CD4-positive, alpha-beta T cell (primary cell): ENCODE results near the gene RUFY3. TPM values are rescaled to one million over a fixed set of nuclear protein-coding genes. Genes with fewer than 3 reads are reported as not detected.

Experiments
- ATAC-seq: fragments of 200-7000 bp; cut with Tn5 transposase; one replicate; pipeline ENCODE4 v1.10.0; 2022; ENCODE audit warnings: mild to moderate bottlenecking; ENCODE audit not compliant: poor library complexity
- CTCF ChIA-PET: fragments of 350-600 bp; sonication (Branson Sonifier 250); formaldehyde crosslinking; loops from one replicate; lab custom pipeline; 2021; ENCODE audit warnings: antibody characterized with exemption, inconsistent platforms; lab: Charles Lee
- POLR2A ChIA-PET: fragments of 350-600 bp; sonication (Branson Sonifier 250); formaldehyde crosslinking; loops from one replicate; lab custom pipeline; 2021; ENCODE audit warnings: antibody characterized with exemption, inconsistent platforms; lab: Charles Lee
- DNase-seq, 14 experiments: peaks; one replicate each; pipeline ENCODE4 v3.0.0-alpha.2; 2013 to 2020; ENCODE audit warnings: mixed read lengths in 2 of 14
- H3K27ac ChIP-seq, 2 donors: one replicate each; pipeline versions ENCODE4 v1.5.1 to v1.7.0; 2013; ENCODE audit warnings: low read length in 2 of 2, low read depth in 1 of 2, mild to moderate bottlenecking in 1 of 2
- H3K27me3 ChIP-seq, 2 experiments: 1 replicate in 1 of 2; 2 replicates in 1 of 2; pipeline versions ENCODE4 v1.6.1 to v1.7.0; 2013; ENCODE audit warnings: low read length in 2 of 2, control low read depth in 1 of 2, mild to moderate bottlenecking in 1 of 2, moderate library complexity in 1 of 2; ENCODE audit not compliant: insufficient read depth in 2 of 2, control insufficient read depth in 1 of 2
- H3K36me3 ChIP-seq: one replicate; pipeline ENCODE4 v1.6.1; 2013; ENCODE audit warnings: low read length, control low read depth; ENCODE audit not compliant: insufficient read depth
- H3K4me1 ChIP-seq: one replicate; pipeline ENCODE4 v1.6.1; 2013; ENCODE audit warnings: low read length, control low read depth; ENCODE audit not compliant: insufficient read depth
- H3K4me3 ChIP-seq: one replicate; pipeline ENCODE4 v1.5.1; 2013; ENCODE audit warnings: mild to moderate bottlenecking, low read length, moderate library complexity
- H3K9me3 ChIP-seq, 2 experiments: 1 replicate in 1 of 2; 2 replicates in 1 of 2; pipeline versions ENCODE4 v1.6.1 to v1.7.0; 2013; ENCODE audit warnings: low read length in 2 of 2, mild to moderate bottlenecking in 2 of 2, control low read depth in 1 of 2, moderate library complexity in 1 of 2; ENCODE audit not compliant: control insufficient read depth in 1 of 2, insufficient read depth in 1 of 2
- H3K27ac Mint-ChIP-seq: one replicate; pipeline ENCODE4 v1.8.0; 2020; ENCODE audit warnings: mixed read lengths
- H3K27me3 Mint-ChIP-seq: one replicate; pipeline ENCODE4 v1.8.0; 2021; ENCODE audit warnings: mixed read lengths
- H3K36me3 Mint-ChIP-seq: one replicate; pipeline ENCODE4 v1.8.0; 2021; ENCODE audit warnings: low read depth, mixed read lengths
- H3K4me1 Mint-ChIP-seq: one replicate; pipeline ENCODE4 v1.8.0; 2021; ENCODE audit warnings: low read depth, mixed read lengths
- H3K4me3 Mint-ChIP-seq: one replicate; pipeline ENCODE4 v1.8.0; 2020; ENCODE audit warnings: mild to moderate bottlenecking, mixed read lengths
- H3K9me3 Mint-ChIP-seq: one replicate; pipeline ENCODE4 v1.8.0; 2020; ENCODE audit warnings: mixed read lengths
- CTCF ChIP-seq: fragments of 200-600 bp; IDR thresholded peaks from one replicate; pipeline ENCODE4 v1.8.0; 2022; ENCODE audit warnings: antibody characterized with exemption, mild to moderate bottlenecking
- intact Hi-C, 2 experiments: fragments of 100-400 bp; cut with DNase I in 1 of 2; cut with micrococcal nuclease in 1 of 2; formaldehyde crosslinking; loops; one replicate each; pipeline versions ENCODE4 v1.15.1 to v1.9.0; 2023 to 2025; cut with DNase I, micrococcal nuclease
- total RNA-seq, 174 experiments: library from RNA in 2 of 174; stranded (reverse) in 2 of 174; gene quantifications; one replicate each; pipeline ENCODE4 v1.2.3 and lab custom pipeline; 2021 to 2026

The RUFY3 gene
- total RNA-seq, 2 experiments from 2014 or later, result 18.0 to 18.1 TPM

- POLR2A ChIA-PET, result no interaction called here
- intact Hi-C loops, result no loop called here
- Histone ChIP-seq H3K36me3 (peaks cover 14% of the 10 kb centered on the region), H3K27me3 (no peaks in the 10 kb centered on the region), H3K4me3 (no peak overlapping the region), H3K27ac (no peak overlapping the region), H3K4me1 (no peaks in the 10 kb centered on the region), H3K9me3 (no peaks in the 10 kb centered on the region)
- Mint-ChIP-seq H3K4me3 (no peak overlapping the region), H3K27ac (no peak overlapping the region), H3K4me1 (no peaks in the 10 kb centered on the region), H3K27me3 (no peaks in the 10 kb centered on the region), H3K9me3 (no peaks in the 10 kb centered on the region), H3K36me3 (peaks cover 52% of the 10 kb centered on the region)
- TF ChIP-seq CTCF, result no peak
- ATAC-seq, result no peak
- CTCF ChIA-PET, result no interaction called here
- DNase-seq, result no peak
Observed at GRCh38 chr4:70787496-70787895, 65.7 kb downstream of the RUFY3 start.

- intact Hi-C loops, result no loop called here
Observed at GRCh38 chr4:70788733-70789132, 67.0 kb downstream of the RUFY3 start.

GRCh38 chr4:70793626-70794025, 71.9 kb downstream of the RUFY3 start:
- Histone ChIP-seq H3K27ac (no peak overlapping the region), H3K4me1 (no peaks in the 10 kb centered on the region), H3K27me3 (no peaks in the 10 kb centered on the region), H3K36me3 (peaks cover 9% of the 10 kb centered on the region), H3K9me3 (peaks cover 0 to 2% of the 10 kb centered on the region in 2 experiments), H3K4me3 (no peak overlapping the region)
- Mint-ChIP-seq H3K9me3 (no peaks in the 10 kb centered on the region), H3K36me3 (peaks cover 33% of the 10 kb centered on the region), H3K4me3 (no peak overlapping the region), H3K27me3 (no peaks in the 10 kb centered on the region), H3K4me1 (no peaks in the 10 kb centered on the region), H3K27ac (no peak overlapping the region)
- no peak for ATAC-seq
- intact Hi-C loops, result no loop called here
- TF ChIP-seq CTCF, result no peak
- no peak for DNase-seq
- ChIA-PET CTCF (no interaction called here), POLR2A (interaction anchor here (0.6 kb wide), 1 partner anchor 332 kb away, joined by 3 read pairs; no protein-coding TSS in a partner anchor)

More at GRCh38 chr4:70788733-70789132, 67.0 kb downstream of the RUFY3 start:
- Mint-ChIP-seq H3K27ac (no peak overlapping the region), H3K9me3 (no peaks in the 10 kb centered on the region), H3K27me3 (no peaks in the 10 kb centered on the region), H3K36me3 (peaks cover 49% of the 10 kb centered on the region), H3K4me3 (no peak overlapping the region), H3K4me1 (no peaks in the 10 kb centered on the region)
- TF ChIP-seq CTCF, result no peak
- Histone ChIP-seq H3K9me3 (no peaks in the 10 kb centered on the region), H3K27ac (no peak overlapping the region), H3K27me3 (no peaks in the 10 kb centered on the region), H3K4me1 (no peaks in the 10 kb centered on the region), H3K4me3 (no peak overlapping the region), H3K36me3 (peaks cover 12% of the 10 kb centered on the region)
- DNase-seq (no peak), ATAC-seq (no peak)
- ChIA-PET POLR2A (no interaction called here), CTCF (no interaction called here)
